GM04504 (cell line): ENCODE measurements around the gene AKT3.
"Not testable (repeated sequence)": the region's sequence is repeated elsewhere in the genome, so short reads cannot be mapped to it uniquely, and the experiment has no call there.

Experiments
- DNase-seq: peaks from one replicate; pipeline ENCODE4 v3.0.0-alpha.2; 2012; ENCODE audit warnings: low read depth

Gene AKT3

DNA sequence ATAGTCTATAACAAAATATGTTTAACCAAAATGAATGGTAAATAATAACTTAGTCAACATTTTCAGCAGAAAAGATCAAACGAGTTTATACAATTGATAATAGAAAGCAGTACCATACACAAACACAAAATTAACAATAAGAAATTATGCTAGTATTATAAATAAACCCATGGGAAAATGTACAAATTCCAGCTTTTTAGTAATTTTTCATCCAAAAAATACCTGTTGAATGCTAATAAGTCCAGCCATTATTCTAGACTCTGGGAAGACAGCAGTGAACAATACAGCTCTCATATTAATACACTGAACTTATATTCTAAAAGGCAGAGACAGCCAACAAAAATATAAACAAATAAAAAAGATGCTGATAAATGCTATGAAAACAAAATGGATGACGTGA is 66.3 kb downstream of the AKT3 start:
- no peak for DNase-seq

GRCh38 chr1:243772361-243773050 is 77.5 kb downstream of the AKT3 start:
- not testable (repeated sequence) for DNase-seq

DNA sequence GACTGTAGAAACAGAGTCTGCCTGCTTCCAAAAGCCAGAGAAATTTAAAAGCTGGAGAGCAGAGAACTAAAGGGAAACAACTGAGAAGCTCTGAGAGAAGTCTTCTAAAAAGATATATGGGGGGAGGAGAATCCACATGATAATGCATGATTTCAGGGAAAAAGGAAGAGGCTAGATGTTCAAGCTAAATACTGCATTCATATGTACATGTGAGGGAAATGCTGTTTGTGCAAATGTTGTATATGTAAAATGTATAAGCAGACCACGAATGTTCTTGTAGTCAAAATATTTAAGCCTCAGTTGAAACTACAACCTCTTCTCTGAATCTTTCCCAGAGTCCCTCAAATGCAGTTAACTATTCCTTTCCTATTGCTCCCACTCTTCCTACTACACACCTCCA is 79.2 kb downstream of the AKT3 start:
- DNase-seq, result no peak

- no peak for DNase-seq
Observed at GRCh38 chr1:243765676-243766075, 84.4 kb downstream of the AKT3 start.

DNA sequence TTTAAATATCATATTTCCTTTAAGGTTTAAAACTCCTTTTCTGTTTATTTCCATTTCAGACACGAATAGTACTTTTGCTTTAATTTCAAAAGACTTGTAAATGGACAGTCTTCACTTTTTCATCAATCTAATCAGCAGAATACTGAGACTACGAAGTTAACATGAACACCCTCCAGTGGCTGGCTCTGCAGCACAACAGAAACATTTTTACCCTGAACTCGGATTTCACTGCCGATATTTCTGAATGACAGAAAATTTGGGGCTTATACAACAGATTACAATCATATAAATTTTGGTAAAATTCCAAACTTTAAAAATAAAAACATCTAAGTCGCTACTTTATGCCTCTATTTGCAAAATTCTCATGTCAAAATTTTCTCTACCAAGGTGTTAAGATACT is 86.2 kb downstream of the AKT3 start:
- DNase-seq, result no peak

- DNase-seq, result no peak
Observed at GRCh38 chr1:243758647-243759046, 91.4 kb downstream of the AKT3 start.

- DNase-seq, result no peak
Observed at GRCh38 chr1:243756529-243756928, 93.5 kb downstream of the AKT3 start.

DNA sequence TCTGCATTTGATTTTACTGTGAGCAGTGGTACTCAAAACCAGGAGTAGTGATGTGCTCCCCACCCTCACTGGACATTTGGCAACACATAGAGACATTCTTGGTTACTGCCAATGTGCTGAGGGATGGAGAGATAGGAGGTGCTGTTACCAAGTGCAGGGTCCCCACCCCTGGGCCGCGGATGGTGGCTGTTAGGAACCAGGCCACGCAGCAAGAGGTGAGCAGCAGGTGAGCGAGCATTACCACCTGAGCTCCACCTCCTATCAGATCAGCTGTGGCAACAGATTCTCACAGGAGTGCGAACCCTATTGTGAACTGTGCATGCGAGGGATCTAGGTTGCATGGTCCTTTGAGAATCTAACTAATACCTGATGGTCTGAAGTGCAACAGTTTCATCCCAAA is 95.7 kb downstream of the AKT3 start:
- no peak for DNase-seq

DNA sequence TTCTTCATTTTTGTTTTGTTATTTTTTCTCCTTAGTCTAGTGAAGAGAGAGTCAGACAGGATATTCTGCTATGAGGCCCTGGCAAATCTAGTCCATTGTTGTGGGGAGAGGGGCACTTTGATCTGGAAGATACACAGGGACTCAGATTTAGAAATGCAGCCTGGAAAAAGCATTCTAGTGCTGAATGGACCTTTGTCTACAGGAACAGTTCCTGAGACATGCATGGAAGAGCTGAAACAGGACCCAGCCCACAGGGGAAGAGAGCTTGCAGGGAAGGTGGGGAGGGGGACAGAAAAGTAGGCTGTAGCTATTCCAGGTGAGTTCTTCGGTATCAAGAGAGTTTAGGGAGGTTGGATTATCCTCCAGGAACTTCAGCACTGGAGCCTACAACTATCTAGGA is 98.5 kb downstream of the AKT3 start:
- no peak for DNase-seq

DNA sequence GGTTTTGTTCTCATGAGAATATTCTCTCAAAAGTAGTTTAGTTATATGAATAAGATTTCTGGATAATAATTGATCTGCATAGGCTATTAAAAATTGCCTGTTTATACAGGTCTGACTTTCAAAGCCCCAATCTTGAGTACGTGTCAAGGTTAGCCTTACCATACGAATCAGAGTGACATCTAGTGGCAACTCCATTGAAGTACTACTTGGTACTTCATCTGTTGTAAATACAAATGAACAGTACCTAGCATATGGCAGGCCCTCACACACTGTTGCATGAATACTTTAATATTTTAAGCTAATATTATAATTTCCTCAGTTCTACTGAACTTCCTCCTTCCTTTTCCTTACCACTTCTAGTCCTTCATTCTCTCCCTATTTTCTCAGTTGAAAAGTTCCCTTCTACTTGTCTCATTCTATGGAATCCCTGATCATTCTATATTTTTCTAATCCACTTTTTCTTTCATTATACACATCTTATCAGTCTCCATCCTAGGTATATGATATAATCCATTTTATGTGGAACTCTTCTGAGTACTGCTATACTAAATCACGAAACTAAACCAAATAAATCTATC is 101.2 kb downstream of the AKT3 start:
- peak; percentile 46 for DNase-seq

GRCh38 chr1:243748227-243748626 is 101.8 kb downstream of the AKT3 start:
- no peak for DNase-seq

DNA sequence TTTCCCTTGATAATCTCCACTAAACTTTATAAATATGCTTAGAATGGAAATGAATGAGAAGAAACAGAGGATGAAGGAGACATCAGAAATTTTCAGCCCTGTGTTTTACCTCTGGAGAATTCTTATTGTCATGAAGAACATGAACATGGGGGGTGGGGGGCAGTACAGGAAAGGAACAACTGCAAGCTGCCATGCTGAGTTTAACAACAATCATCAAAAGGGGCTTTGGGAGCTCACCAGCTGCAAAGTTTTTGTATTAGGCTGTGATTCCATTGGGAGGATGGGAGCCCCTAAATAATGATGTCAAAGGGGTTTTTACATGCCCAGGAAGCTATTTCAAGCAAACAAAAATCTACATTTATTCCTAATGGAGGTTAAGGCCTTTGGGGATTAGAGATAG is 103.3 kb downstream of the AKT3 start:
- DNase-seq, result no peak

DNA sequence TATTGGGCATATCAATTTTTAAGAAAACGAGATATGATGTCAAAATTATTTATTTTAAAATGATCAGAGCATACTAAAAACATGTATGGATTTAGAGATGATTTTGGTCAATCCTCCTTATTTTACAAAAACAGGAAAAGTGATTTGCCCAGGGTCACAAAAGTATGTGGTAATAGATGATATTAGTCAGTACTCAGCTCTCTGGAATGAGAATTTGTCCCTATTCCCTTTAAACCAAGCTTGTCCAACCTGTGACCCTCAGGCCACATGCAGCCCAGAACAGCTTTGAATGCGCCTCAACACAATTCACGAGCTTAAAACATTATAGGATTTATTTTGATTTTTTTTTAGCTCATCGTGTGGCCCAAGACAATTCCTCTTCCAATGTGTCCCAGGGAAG is 104.7 kb downstream of the AKT3 start:
- DNase-seq, result peak; percentile 18

GRCh38 chr1:243742819-243743218 is 107.2 kb downstream of the AKT3 start:
- peak; percentile 60 for DNase-seq

DNA sequence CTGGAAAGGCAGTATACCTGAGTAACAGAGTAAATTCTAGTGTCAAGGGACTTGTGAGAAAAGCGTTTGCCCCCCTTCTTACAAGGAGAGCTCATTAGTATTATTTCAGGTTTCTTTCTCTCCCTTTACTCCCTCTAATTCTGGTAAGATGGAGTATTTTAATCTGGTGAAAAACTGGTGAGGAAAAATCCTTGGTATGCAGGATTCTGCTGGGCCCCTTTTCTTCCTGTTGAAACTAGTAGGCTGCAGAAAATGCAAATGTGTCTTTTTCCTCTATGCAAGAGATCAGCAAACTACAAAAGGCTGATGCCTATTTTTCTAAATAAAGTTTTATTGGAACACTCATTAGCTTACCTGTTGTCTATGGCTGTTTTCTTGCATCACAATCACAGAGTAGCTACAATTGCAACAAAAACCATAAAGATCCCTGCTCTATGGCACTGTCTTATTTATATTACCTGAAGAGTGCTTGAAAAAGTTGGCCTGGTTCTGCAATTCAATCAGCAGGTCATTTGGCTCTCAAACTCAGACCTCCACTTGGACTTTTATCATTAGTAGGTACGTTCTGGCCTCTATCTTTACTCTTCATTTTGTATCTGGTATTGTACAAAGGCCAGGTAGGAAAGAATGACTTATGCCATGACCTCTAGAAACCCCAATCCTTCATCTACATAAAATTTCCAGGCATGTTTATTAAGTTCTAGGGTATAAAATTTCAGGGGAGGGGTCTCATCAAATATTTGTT is 109.6 kb downstream of the AKT3 start:
- DNase-seq, result no peak

DNA sequence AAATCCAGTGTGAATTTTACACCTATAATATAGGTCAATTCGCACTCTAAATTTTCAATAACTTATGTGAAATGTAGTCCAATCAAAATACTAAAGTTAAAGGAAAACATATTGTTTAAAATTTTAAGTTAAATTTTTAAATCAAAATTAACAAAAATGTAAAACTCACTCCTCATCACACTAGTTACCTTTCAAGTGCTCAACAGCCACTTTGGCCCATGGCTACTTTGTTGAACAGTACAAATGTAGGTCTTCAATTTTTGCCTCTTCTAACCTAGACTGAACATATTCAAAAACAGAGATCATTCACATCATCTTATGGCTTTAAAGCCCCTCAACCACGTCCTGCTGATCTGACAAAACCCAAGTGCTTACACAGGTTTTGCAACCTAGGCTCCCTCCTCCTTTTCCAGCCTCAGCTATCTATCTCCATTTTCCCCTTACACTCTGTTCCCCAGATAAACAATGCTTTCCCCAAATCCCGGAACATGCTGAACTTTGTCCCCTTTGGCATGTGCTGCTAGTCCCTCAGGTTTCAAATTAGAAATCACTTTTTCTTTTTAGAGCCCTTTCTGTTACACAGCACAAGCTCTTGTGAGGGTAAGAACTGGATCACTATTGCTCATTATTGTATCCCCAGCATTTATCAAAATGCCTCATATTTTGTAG is 110.6 kb downstream of the AKT3 start:
- DNase-seq, result no peak

GRCh38 chr1:243738020-243738419 is 112.0 kb downstream of the AKT3 start:
- no peak for DNase-seq

DNA sequence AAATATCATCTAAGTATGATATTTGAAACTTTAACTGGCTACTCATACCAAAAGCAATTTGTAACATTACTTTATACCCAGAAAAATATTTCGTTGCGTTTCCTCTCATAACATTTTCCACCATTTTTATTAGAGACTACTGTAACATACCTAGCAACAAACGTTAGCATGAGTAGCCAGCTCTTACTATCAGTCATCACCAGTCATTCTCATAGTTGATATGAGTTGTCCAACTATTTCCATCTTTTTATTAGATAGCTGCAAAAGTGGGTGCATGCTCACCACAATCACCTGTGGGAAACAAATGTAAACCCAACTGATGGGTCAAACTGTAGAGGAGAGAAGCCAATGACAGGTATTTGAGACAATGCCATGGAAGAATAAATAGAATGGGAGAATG is 114.6 kb downstream of the AKT3 start:
- DNase-seq, result no peak

DNA sequence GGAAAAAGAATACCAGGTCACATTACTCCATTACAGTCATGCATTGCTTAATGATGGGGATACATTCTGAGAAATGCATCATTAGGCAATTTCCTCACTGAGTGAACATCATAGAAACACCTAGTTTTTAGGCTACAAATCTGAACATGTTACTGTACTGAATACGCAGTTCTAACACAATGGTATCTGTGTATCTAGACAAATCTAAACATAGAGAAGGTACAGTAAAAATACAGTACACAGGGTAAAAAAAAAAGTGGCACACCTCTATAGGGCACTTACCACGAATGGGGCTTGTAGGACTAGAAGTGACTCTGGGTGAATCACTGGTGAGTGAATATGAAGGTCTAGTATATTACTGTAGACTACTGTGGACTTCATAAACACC is 115.7 kb downstream of the AKT3 start:
- no peak for DNase-seq

DNA sequence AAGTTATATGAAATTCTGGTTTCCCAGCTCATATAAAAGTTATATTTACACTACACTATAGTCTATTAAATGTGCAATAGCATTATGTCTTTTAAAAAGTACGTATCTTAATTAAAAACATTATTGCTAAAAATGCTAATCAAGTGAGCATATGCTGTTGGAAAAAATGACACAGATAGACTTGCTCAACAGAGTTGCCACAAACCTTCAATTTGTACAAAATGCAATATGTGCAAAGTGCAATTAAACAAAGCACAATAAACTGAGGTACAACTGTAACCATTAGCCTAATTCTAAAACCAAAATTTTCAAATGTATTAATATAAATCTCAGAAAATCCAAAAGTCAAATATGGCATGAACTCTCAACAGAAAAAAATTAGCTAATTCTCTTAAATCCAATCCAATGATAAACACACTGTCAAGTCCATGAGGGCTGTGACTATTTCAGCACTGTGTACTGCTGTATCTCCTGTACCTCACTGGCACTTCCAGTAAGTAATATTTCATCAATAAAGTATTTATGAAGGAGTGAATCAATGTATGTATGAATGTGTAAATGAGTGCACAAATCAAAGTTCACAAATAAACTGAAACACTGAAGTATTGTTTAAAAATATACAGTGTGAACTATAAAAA is 116.3 kb downstream of the AKT3 start:
- no peak for DNase-seq

DNA sequence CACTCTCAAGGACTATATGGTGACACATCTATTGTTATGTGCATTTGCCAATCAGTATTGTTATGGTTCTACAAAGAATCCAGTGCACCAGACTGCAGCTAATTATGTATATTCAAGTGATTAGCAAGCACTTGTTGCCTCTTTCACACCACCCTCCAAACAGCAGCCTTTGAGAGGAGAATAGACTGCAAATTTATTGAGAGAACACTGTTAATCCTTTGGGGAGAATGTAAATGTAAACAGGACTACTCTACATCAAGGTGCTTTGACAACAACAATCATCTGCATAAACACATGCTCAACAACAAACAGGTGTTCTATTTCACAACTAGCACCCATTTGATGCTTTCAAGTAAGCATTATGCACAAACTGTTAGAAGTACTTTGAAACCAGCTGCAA is 117.4 kb downstream of the AKT3 start:
- DNase-seq, result no peak

GRCh38 chr1:243731974-243732625 is 117.9 kb downstream of the AKT3 start:
- DNase-seq, result no peak
